ENCODE results near the gene APP.

GRCh38 chr21:25862112-25862511, 308.5 kb downstream of the APP start:
- no peak for TF ChIP-seq POLR2A (IDR thresholded peaks at IDR 0.05; ENCODE audit: low read depth, low read length)
- TF ChIP-seq TAF1 (IDR thresholded peaks at IDR 0.05; ENCODE audit: low read depth, low read length) = no peak
- TF ChIP-seq POLR2AphosphoS5 (IDR thresholded peaks at IDR 0.05; ENCODE audit: low read depth, low read length) = no peak
- TF ChIP-seq SPI1 (IDR thresholded peaks at IDR 0.05; ENCODE audit: low read depth, low read length) = no peak
- no peak for TF ChIP-seq PAX5 (IDR thresholded peaks at IDR 0.05; ENCODE audit: insufficient read depth, low read length, severe bottlenecking)

All from GM12891 (cell line).